GM12878 (cell line): ENCODE data around the gene RFC1. TPM values are rescaled to one million over a fixed set of nuclear protein-coding genes. Genes with fewer than 3 reads are reported as not detected.

Experiments used
- ATAC-seq: fragments of 200-7000 bp; cut with Tn5 transposase; 3 replicates; pipeline ENCODE4 v1.9.1; 2020; ENCODE audit warnings: mild to moderate bottlenecking, moderate library complexity
- BruUV-seq: library from RNA; stranded (reverse); fragments of 400-500 nt; replicated peaks from 2 replicates; lab custom pipeline; 2021; lab: Mats Ljungman, UMichigan
- CTCF ChIA-PET: fragments of 300-600 bp; sonication (Branson Sonifier 250); formaldehyde crosslinking; extraction: SDS; loops from one replicate; lab custom pipeline; 2021; ENCODE audit warnings: inconsistent platforms; lab: Yijun Ruan, JAX
- POLR2A ChIA-PET: fragments of 350-600 bp; formaldehyde crosslinking; extraction: SDS; loops from one replicate; lab custom pipeline; 2021; ENCODE audit warnings: inconsistent platforms; lab: Charles Lee
- RAD21 ChIA-PET: fragments of 300-600 bp; sonication (Branson Sonifier 250); formaldehyde crosslinking; loops from one replicate; lab custom pipeline; 2023; ENCODE audit warnings: antibody characterized with exemption; ENCODE audit not compliant: unreplicated experiment; lab: Charles Lee
- SMC1A ChIA-PET: fragments of 300-600 bp; sonication (Branson Sonifier 250); formaldehyde crosslinking; loops from one replicate; lab custom pipeline; 2023; ENCODE audit not compliant: unreplicated experiment, uncharacterized antibody; lab: Charles Lee
- DNase-seq: peaks from one replicate; pipeline ENCODE4 v3.0.0-alpha.2; 2011; ENCODE audit warnings: low read depth, low spot score
- FAIRE-seq: peaks from 3 replicates; lab custom pipeline; 2011; peaks lifted over from hg19 to GRCh38; lab: Jason Lieb, UNC
- H2AFZ ChIP-seq: 2 replicates; pipeline ENCODE4 v1.6.0; 2011; ENCODE audit warnings: low read depth, low read length, control low read depth; ENCODE audit not compliant: control insufficient read depth
- H3K27ac ChIP-seq: 2 replicates; pipeline ENCODE4 v1.5.1; 2011; ENCODE audit warnings: control low read depth; ENCODE audit not compliant: control insufficient read depth, insufficient read depth
- H3K27me3 ChIP-seq, 2 experiments: replicated peaks in 1 of 2; 2 replicates each; pipeline versions ENCODE4 v1.6.0 to v1.6.1; 2011; ENCODE audit warnings: low read length in 1 of 2; ENCODE audit not compliant: control insufficient read depth in 2 of 2, insufficient read depth in 2 of 2
- H3K36me3 ChIP-seq, 2 experiments: 2 replicates each; pipeline ENCODE4 v1.5.1; 2011; ENCODE audit warnings: low read length in 1 of 2; ENCODE audit not compliant: control insufficient read depth in 2 of 2, insufficient read depth in 2 of 2
- H3K4me1 ChIP-seq: 2 replicates; pipeline ENCODE4 v1.6.1; 2011; ENCODE audit warnings: mild to moderate bottlenecking, low read length, moderate library complexity, mixed read lengths; ENCODE audit not compliant: control insufficient read depth, insufficient read depth
- H3K4me2 ChIP-seq: 2 replicates; pipeline ENCODE4 v1.6.0; 2011; ENCODE audit warnings: control low read depth; ENCODE audit not compliant: control insufficient read depth, insufficient read depth
- H3K4me3 ChIP-seq: fragments of 200-600 bp; sonication (generic); 2 replicates; pipeline ENCODE4 v1.5.1; 2016
- H3K79me2 ChIP-seq: 2 replicates; pipeline ENCODE4 v1.6.0; 2011; ENCODE audit warnings: low read length; ENCODE audit not compliant: control insufficient read depth, insufficient read depth
- H3K9ac ChIP-seq: 2 replicates; pipeline ENCODE4 v1.8.0; 2011; ENCODE audit warnings: low read length, control low read depth, mixed read lengths; ENCODE audit not compliant: control insufficient read depth, insufficient read depth
- H3K9me3 ChIP-seq: replicated peaks from 3 replicates; pipeline ENCODE4 v1.5.1; 2011; ENCODE audit warnings: mild to moderate bottlenecking, low read length; ENCODE audit not compliant: control insufficient read depth, insufficient read depth
- H4K20me1 ChIP-seq: 2 replicates; pipeline ENCODE4 v1.6.0; 2011; ENCODE audit not compliant: control insufficient read depth, insufficient read depth
- ATF7 ChIP-seq: fragments of 450-650 bp; IDR thresholded peaks from 2 replicates; pipeline ENCODE4 v1.6.1; 2016; ENCODE audit warnings: low read depth, mild to moderate bottlenecking
- DPF2 ChIP-seq: fragments of 450-650 bp; IDR thresholded peaks from 2 replicates; pipeline ENCODE4 v1.6.1; 2017; ENCODE audit warnings: mild to moderate bottlenecking
- HDAC2 ChIP-seq: fragments of 200-600 bp; sonication (generic); IDR thresholded peaks from 2 replicates; pipeline ENCODE4 v1.6.1; 2017
- POLR2AphosphoS5 ChIP-seq: IDR thresholded peaks from 2 replicates; pipeline ENCODE4 v1.6.1; 2011; ENCODE audit warnings: mild to moderate bottlenecking, low read length, inconsistent platforms
- SRF ChIP-seq, 2 experiments: IDR thresholded peaks; 2 replicates each; pipeline ENCODE4 v1.6.1; 2011; ENCODE audit warnings: low read depth in 2 of 2, low read length in 2 of 2, mild to moderate bottlenecking in 1 of 2, moderate library complexity in 1 of 2
- WGBS: methylation state at CpG from one replicate; pipeline ENCODE4 v1.1.6; 2016; ENCODE audit warnings: low lambda C conversion rate; ENCODE audit not compliant: insufficient replicate concordance, insufficient coverage; ENCODE audit errors: missing lambda C conversion rate; 5-methylcytosine and 5-hydroxymethylcytosine counted together
- in situ Hi-C: fragments of 300-500 bp; cut with MboI; formaldehyde crosslinking; loops from 9 replicates; pipeline ENCODE4 v1.14.3; 2018; ENCODE audit warnings: mixed read lengths
- intact Hi-C: fragments of 100-400 bp; cut with micrococcal nuclease; formaldehyde crosslinking; loops from one replicate; pipeline ENCODE4 v1.14.2; 2022; ENCODE audit not compliant: unreplicated experiment
- polyA plus RNA-seq, 11 experiments: library from polyadenylated mRNA; depleted of rRNA in 4 of 11; unstranded in 6 of 11; stranded (reverse) in 5 of 11; fragments of >200 nt; fragmentation: Nextera tagmentation in 4 of 11; fragmentation: Illumina TruSeq in 1 of 11; extraction: Ambion mirVana in 4 of 11; extraction: Trizol in 1 of 11; gene quantifications; 1 replicate in 1 of 11; 2 replicates in 10 of 11; pipeline versions ENCODE4 v1.2.1 to v1.2.3, GENCODE V29; 2011 to 2016; ENCODE audit warnings: inconsistent platforms in 2 of 11, missing spikeins in 2 of 11, low read depth in 1 of 11
- total RNA-seq, 4 experiments: library from RNA; depleted of rRNA in 3 of 4; stranded (reverse); fragments of >200 nt in 3 of 4; fragmentation: Illumina TruSeq in 1 of 4; extraction: Trizol in 1 of 4; gene quantifications; 2 replicates each; pipeline versions ENCODE4 v1.2.1 to v1.2.3, GENCODE V29; 2013 to 2021
- TF ChIP-seq, protein P1 (sequence below): fragments of 450-650 bp; IDR thresholded peaks from 2 replicates; pipeline ENCODE4 v1.6.1; 2017; ENCODE audit warnings: mild to moderate bottlenecking, low read depth, inconsistent platforms; ENCODE audit not compliant: poor library complexity, severe bottlenecking
- TF ChIP-seq, protein P2 (sequence below): IDR thresholded peaks from 2 replicates; pipeline ENCODE4 v1.6.1; 2011; ENCODE audit warnings: mild to moderate bottlenecking, low read depth, low read length, moderate library complexity; ENCODE audit not compliant: insufficient replicate concordance
- TF ChIP-seq, protein P3 (sequence below), 3 experiments: IDR thresholded peaks in 2 of 3; conservative IDR thresholded peaks in 1 of 3; 2 replicates each; pipeline ENCODE4 v1.5.1; 2011; ENCODE audit warnings: low read depth in 3 of 3, low read length in 3 of 3, mild to moderate bottlenecking in 3 of 3, control low read depth in 2 of 3, moderate library complexity in 2 of 3, inconsistent platforms in 1 of 3, mixed read lengths in 1 of 3; ENCODE audit not compliant: control insufficient read depth in 2 of 3, insufficient read depth in 1 of 3; ENCODE audit errors: extremely low read depth in 1 of 3
- TF ChIP-seq, protein P4 (sequence below): IDR thresholded peaks from 2 replicates; pipeline ENCODE4 v1.6.1; 2011; ENCODE audit warnings: low read depth, low read length, improper control_type of control experiment, borderline replicate concordance
- TF ChIP-seq, protein P5 (sequence below): IDR thresholded peaks from 2 replicates; pipeline ENCODE4 v1.6.1; 2011; ENCODE audit warnings: low read depth, mild to moderate bottlenecking, low read length, moderate library complexity, borderline replicate concordance; ENCODE audit errors: extremely low read depth
- TF ChIP-seq, protein P6 (sequence below): IDR thresholded peaks from 2 replicates; pipeline ENCODE4 v1.6.1; 2012; ENCODE audit warnings: low read depth, low read length, improper control_type of control experiment

The RFC1 gene
- total and polyA plus RNA-seq, 10 of the 15 experiments (the other 5 are each of a cell fraction or from before 2014, with no cell fraction given) = 22.5 to 67.8 (median 40.3) TPM

DNA sequence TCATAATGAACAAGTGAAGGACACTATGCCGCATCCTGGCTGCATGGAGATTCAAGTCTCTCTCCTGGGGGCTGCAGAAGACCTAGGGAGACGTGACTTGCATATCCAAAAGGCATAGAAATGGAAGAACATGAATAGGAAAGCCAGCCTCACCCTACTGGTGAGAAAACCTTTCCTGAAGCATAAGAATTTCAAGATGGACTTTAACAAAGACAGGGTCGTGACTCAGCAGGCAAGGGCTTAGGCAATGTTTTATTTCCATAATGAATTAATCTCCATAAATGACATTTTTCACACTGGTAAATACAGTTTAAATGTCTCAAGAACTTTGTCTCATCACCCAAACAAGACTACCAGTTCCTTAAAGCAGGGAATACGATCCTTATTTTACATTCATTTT lies 78.9 kb downstream of the RFC1 start:
- Histone ChIP-seq H3K27ac (no peak overlapping the region), H3K9ac (no peak overlapping the region), H3K4me1 (no peaks in the 10 kb centered on the region), H3K4me2 (no peak overlapping the region), H2AFZ (no peak overlapping the region), H4K20me1 (no peaks in the 10 kb centered on the region), H3K36me3 (peaks cover 4 to 34% of the 10 kb centered on the region in 2 experiments), H3K27me3 (no peaks in the 10 kb centered on the region), H3K9me3 (no peaks in the 10 kb centered on the region), H3K4me3 (no peak overlapping the region), H3K79me2 (no peaks in the 10 kb centered on the region)
- FAIRE-seq (no peak), DNase-seq (no peak), ATAC-seq (no peak)
- no TSS peak for BruUV-seq
- in situ Hi-C loops = no loop called here
- CTCF ChIA-PET = interaction anchor here (1.5 kb wide), 1 partner anchor 383 kb away, joined by 5 read pairs; no protein-coding TSS in a partner anchor
- WGBS = 96% methylated on average over 4 of the region's 4 CpGs
- RAD21 ChIA-PET = no interaction called here
- SMC1A ChIA-PET = no interaction called here
- TF ChIP-seq ATF7 = no peak
- TF ChIP-seq POLR2AphosphoS5 = no peak
- TF ChIP-seq, protein P1, sequence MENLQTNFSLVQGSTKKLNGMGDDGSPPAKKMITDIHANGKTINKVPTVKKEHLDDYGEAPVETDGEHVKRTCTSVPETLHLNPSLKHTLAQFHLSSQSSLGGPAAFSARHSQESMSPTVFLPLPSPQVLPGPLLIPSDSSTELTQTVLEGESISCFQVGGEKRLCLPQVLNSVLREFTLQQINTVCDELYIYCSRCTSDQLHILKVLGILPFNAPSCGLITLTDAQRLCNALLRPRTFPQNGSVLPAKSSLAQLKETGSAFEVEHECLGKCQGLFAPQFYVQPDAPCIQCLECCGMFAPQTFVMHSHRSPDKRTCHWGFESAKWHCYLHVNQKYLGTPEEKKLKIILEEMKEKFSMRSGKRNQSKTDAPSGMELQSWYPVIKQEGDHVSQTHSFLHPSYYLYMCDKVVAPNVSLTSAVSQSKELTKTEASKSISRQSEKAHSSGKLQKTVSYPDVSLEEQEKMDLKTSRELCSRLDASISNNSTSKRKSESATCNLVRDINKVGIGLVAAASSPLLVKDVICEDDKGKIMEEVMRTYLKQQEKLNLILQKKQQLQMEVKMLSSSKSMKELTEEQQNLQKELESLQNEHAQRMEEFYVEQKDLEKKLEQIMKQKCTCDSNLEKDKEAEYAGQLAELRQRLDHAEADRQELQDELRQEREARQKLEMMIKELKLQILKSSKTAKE = no peak
- TF ChIP-seq HDAC2 = no peak
- TF ChIP-seq, protein P2, sequence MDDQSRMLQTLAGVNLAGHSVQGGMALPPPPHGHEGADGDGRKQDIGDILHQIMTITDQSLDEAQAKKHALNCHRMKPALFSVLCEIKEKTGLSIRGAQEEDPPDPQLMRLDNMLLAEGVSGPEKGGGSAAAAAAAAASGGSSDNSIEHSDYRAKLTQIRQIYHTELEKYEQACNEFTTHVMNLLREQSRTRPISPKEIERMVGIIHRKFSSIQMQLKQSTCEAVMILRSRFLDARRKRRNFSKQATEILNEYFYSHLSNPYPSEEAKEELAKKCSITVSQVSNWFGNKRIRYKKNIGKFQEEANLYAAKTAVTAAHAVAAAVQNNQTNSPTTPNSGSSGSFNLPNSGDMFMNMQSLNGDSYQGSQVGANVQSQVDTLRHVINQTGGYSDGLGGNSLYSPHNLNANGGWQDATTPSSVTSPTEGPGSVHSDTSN = no peak
- TF ChIP-seq, protein P3, sequence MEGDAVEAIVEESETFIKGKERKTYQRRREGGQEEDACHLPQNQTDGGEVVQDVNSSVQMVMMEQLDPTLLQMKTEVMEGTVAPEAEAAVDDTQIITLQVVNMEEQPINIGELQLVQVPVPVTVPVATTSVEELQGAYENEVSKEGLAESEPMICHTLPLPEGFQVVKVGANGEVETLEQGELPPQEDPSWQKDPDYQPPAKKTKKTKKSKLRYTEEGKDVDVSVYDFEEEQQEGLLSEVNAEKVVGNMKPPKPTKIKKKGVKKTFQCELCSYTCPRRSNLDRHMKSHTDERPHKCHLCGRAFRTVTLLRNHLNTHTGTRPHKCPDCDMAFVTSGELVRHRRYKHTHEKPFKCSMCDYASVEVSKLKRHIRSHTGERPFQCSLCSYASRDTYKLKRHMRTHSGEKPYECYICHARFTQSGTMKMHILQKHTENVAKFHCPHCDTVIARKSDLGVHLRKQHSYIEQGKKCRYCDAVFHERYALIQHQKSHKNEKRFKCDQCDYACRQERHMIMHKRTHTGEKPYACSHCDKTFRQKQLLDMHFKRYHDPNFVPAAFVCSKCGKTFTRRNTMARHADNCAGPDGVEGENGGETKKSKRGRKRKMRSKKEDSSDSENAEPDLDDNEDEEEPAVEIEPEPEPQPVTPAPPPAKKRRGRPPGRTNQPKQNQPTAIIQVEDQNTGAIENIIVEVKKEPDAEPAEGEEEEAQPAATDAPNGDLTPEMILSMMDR (IDR thresholded peaks at IDR 0.05 in 2 of 3, conservative IDR thresholded peaks at IDR 0.05 in 1 of 3; ENCODE audit: control insufficient read depth in 2 of 3, extremely low read depth in 1 of 3, insufficient read depth in 1 of 3, low read depth in 3 of 3, low read length in 3 of 3) = no peak
- no peak for TF ChIP-seq SRF (IDR thresholded peaks at IDR 0.05; ENCODE audit: low read depth in 2 of 2, low read length in 2 of 2)
- TF ChIP-seq, protein P4, sequence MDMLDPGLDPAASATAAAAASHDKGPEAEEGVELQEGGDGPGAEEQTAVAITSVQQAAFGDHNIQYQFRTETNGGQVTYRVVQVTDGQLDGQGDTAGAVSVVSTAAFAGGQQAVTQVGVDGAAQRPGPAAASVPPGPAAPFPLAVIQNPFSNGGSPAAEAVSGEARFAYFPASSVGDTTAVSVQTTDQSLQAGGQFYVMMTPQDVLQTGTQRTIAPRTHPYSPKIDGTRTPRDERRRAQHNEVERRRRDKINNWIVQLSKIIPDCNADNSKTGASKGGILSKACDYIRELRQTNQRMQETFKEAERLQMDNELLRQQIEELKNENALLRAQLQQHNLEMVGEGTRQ = no peak
- TF ChIP-seq, protein P5, sequence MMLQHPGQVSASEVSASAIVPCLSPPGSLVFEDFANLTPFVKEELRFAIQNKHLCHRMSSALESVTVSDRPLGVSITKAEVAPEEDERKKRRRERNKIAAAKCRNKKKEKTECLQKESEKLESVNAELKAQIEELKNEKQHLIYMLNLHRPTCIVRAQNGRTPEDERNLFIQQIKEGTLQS = no peak
- TF ChIP-seq, protein P6, sequence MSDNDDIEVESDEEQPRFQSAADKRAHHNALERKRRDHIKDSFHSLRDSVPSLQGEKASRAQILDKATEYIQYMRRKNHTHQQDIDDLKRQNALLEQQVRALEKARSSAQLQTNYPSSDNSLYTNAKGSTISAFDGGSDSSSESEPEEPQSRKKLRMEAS = no peak
- TF ChIP-seq DPF2 = no peak
- TF ChIP-seq, all 136 proteins: peak for 0
- intact Hi-C loops = no loop called here
- POLR2A ChIA-PET = no interaction called here
